ENCODE measurements around the gene PLET1. TPM values are rescaled to one million over a fixed set of nuclear protein-coding genes. Genes with fewer than 3 reads are reported as not detected.

The PLET1 gene
- total RNA-seq, 2 experiments from 2014 or later = not detected

- no peaks in the 10 kb centered on the region for H3K4me1 ChIP-seq (ENCODE audit: insufficient read depth, low read length, poor library complexity, severe bottlenecking)
- no peak overlapping the region for H3K4me2 ChIP-seq (ENCODE audit: low read length)
- H3K27ac ChIP-seq (ENCODE audit: low read depth, low read length, poor library complexity, severe bottlenecking) = no peak overlapping the region
- H3K4me3 ChIP-seq (ENCODE audit: low read depth, low read length, poor library complexity, severe bottlenecking) = no peak overlapping the region
- POLR2A ChIA-PET = no interaction called here
- no peak for DNase-seq (ENCODE audit: low spot score)
- no peaks in the 10 kb centered on the region for H4K20me1 ChIP-seq (ENCODE audit: insufficient read depth, low read length)
- no peak overlapping the region for H2AFZ ChIP-seq (ENCODE audit: low read length)
- H3K79me2 ChIP-seq (ENCODE audit: insufficient read depth, low read depth, low read length) = no peaks in the 10 kb centered on the region
- H3K9me3 ChIP-seq (ENCODE audit: low read length) = no peaks in the 10 kb centered on the region
- no peaks in the 10 kb centered on the region for H3K9me2 ChIP-seq (ENCODE audit: insufficient read depth, low read length)
- intact Hi-C loops (cut with micrococcal nuclease; ENCODE audit: unreplicated experiment) = loop anchor here (10.0 kb wide), 1 partner anchor 373 kb away; no protein-coding TSS in a partner anchor
- TF ChIP-seq CTCF (conservative IDR thresholded peaks at IDR 0.05; ENCODE audit: low read length) (no peak), EZH2phosphoT487 (IDR thresholded peaks at IDR 0.05; ENCODE audit: borderline replicate concordance, low read depth, low read length) (no peak)
- CTCF ChIA-PET (ENCODE audit: unreplicated experiment) = no interaction called here
- no TSS peak for BruUV-seq (replicated peaks)
- no peaks in the 10 kb centered on the region for H3K36me3 ChIP-seq (ENCODE audit: insufficient read depth, low read length)
Observed at GRCh38 chr11:112212290-112212689, 48.4 kb downstream of the PLET1 start.

- Histone ChIP-seq H3K4me2 (ENCODE audit: low read length) (no peak overlapping the region), H3K9me2 (ENCODE audit: insufficient read depth, low read length) (no peaks in the 10 kb centered on the region), H3K4me1 (ENCODE audit: insufficient read depth, low read length, poor library complexity, severe bottlenecking) (no peaks in the 10 kb centered on the region), H4K20me1 (ENCODE audit: insufficient read depth, low read length) (no peaks in the 10 kb centered on the region), H3K9me3 (ENCODE audit: low read length) (no peaks in the 10 kb centered on the region), H3K27ac (ENCODE audit: low read depth, low read length, poor library complexity, severe bottlenecking) (no peak overlapping the region), H3K36me3 (ENCODE audit: insufficient read depth, low read length) (no peaks in the 10 kb centered on the region), H2AFZ (ENCODE audit: low read length) (no peak overlapping the region), H3K79me2 (ENCODE audit: insufficient read depth, low read depth, low read length) (no peaks in the 10 kb centered on the region), H3K4me3 (ENCODE audit: low read depth, low read length, poor library complexity, severe bottlenecking) (no peak overlapping the region)
- ChIA-PET CTCF (ENCODE audit: unreplicated experiment) (no interaction called here), POLR2A (interaction anchor here (0.7 kb wide), 1 partner anchor 627 kb away, joined by 3 read pairs; no protein-coding TSS in a partner anchor)
- DNase-seq (ENCODE audit: low spot score) = no peak
- BruUV-seq (replicated peaks) = no TSS peak
- intact Hi-C loops (cut with micrococcal nuclease; ENCODE audit: unreplicated experiment) = loop anchor here (10.0 kb wide), 1 partner anchor 373 kb away; no protein-coding TSS in a partner anchor
- TF ChIP-seq CTCF (conservative IDR thresholded peaks at IDR 0.05; ENCODE audit: low read length) (no peak), EZH2phosphoT487 (IDR thresholded peaks at IDR 0.05; ENCODE audit: borderline replicate concordance, low read depth, low read length) (no peak)
Observed at GRCh38 chr11:112211536-112211935, 49.1 kb downstream of the PLET1 start.

GRCh38 chr11:112210890-112211289 lies 49.8 kb downstream of the PLET1 start:
- TF ChIP-seq EZH2phosphoT487 (IDR thresholded peaks at IDR 0.05; ENCODE audit: borderline replicate concordance, low read depth, low read length) (no peak), CTCF (conservative IDR thresholded peaks at IDR 0.05; ENCODE audit: low read length) (no peak)
- no peaks in the 10 kb centered on the region for H4K20me1 ChIP-seq (ENCODE audit: insufficient read depth, low read length)
- ChIA-PET CTCF (ENCODE audit: unreplicated experiment) (no interaction called here), POLR2A (no interaction called here)
- no peaks in the 10 kb centered on the region for H3K4me1 ChIP-seq (ENCODE audit: insufficient read depth, low read length, poor library complexity, severe bottlenecking)
- DNase-seq (ENCODE audit: low spot score) = no peak
- intact Hi-C loops (cut with micrococcal nuclease; ENCODE audit: unreplicated experiment) = loop anchor here (10.0 kb wide), 1 partner anchor 374 kb away; no protein-coding TSS in a partner anchor
- no peaks in the 10 kb centered on the region for H3K9me2 ChIP-seq (ENCODE audit: insufficient read depth, low read length)
- no peaks in the 10 kb centered on the region for H3K36me3 ChIP-seq (ENCODE audit: insufficient read depth, low read length)
- no peaks in the 10 kb centered on the region for H3K9me3 ChIP-seq (ENCODE audit: low read length)
- no peaks in the 10 kb centered on the region for H3K79me2 ChIP-seq (ENCODE audit: insufficient read depth, low read depth, low read length)
- H3K4me2 ChIP-seq (ENCODE audit: low read length) = no peak overlapping the region
- no peak overlapping the region for H3K4me3 ChIP-seq (ENCODE audit: low read depth, low read length, poor library complexity, severe bottlenecking)
- no peak overlapping the region for H2AFZ ChIP-seq (ENCODE audit: low read length)
- BruUV-seq (replicated peaks) = no TSS peak
- H3K27ac ChIP-seq (ENCODE audit: low read depth, low read length, poor library complexity, severe bottlenecking) = no peak overlapping the region
